Right lobe of liver (tissue), 6 donors: ENCODE results near the gene CSK. TPM values are rescaled to one million over a fixed set of nuclear protein-coding genes. Genes with fewer than 3 reads are reported as not detected.

Experiments used
- ATAC-seq, 4 donors: fragments of 200-7000 bp; cut with Tn5 transposase; one replicate each; pipeline ENCODE4 v1.9.1; 2020; ENCODE audit warnings: mild to moderate bottlenecking in 4 of 4, moderate library complexity in 4 of 4
- DNase-seq, 3 donors: peaks; one replicate each; pipeline ENCODE4 v3.0.0-alpha.2; 2020
- H3K27ac ChIP-seq, 3 donors: fragments of 200-600 bp; one replicate each; pipeline ENCODE4 v1.8.0; 2022
- H3K27me3 ChIP-seq, 2 donors: fragments of 200-600 bp; one replicate each; pipeline ENCODE4 v1.8.0; 2022
- H3K36me3 ChIP-seq, 4 donors: fragments of 200-600 bp; sonication (generic) in 1 of 4; one replicate each; pipeline versions ENCODE4 v1.5.1 to v1.8.0; 2017 to 2022; ENCODE audit warnings: control low read depth in 1 of 4
- H3K4me1 ChIP-seq, 4 donors: fragments of 200-600 bp; sonication (generic) in 1 of 4; one replicate each; pipeline versions ENCODE4 v1.5.1 to v1.8.0; 2017 to 2022; ENCODE audit warnings: control low read depth in 1 of 4
- H3K4me3 ChIP-seq, 3 donors: fragments of 200-600 bp; one replicate each; pipeline ENCODE4 v1.8.0; 2022
- H3K9me3 ChIP-seq, 4 donors: fragments of 200-600 bp; sonication (generic) in 1 of 4; one replicate each; pipeline versions ENCODE4 v1.5.1 to v1.8.0; 2017 to 2022; ENCODE audit warnings: control low read depth in 1 of 4
- POLR2A ChIP-seq: fragments of 450-650 bp; IDR thresholded peaks from one replicate; pipeline ENCODE4 v1.6.1; 2017; ENCODE audit warnings: antibody characterized with exemption, mild to moderate bottlenecking
- WGBS: methylation state at CpG from one replicate; pipeline ENCODE4 v1.1.6; 2018; ENCODE audit warnings: low coverage, low lambda C conversion rate; ENCODE audit not compliant: insufficient coverage; ENCODE audit errors: missing lambda C conversion rate; 5-methylcytosine and 5-hydroxymethylcytosine counted together
- intact Hi-C, 2 donors: fragments of 100-400 bp; cut with DNase I; formaldehyde crosslinking; loops; one replicate each; pipeline versions ENCODE4 v1.11.2 to v1.14.1; 2022
- total RNA-seq, 6 experiments: library from RNA; depleted of rRNA in 2 of 6; stranded (reverse); fragments of >200 nt in 2 of 6; fragmentation: NEBNext Ultra II Directional in 3 of 6; extraction: Animal tissue kit (Norgen Biotek cat#: 25700) in 3 of 6; gene quantifications; one replicate each; pipeline versions ENCODE4 v1.1.0 to v1.2.4, GENCODE V29; 2016 to 2023
- TF ChIP-seq, protein P1 (sequence below), 4 donors: fragments of 200-600 bp in 3 of 4; fragments of 450-650 bp in 1 of 4; IDR thresholded peaks; one replicate each; pipeline versions ENCODE4 v1.5.1 to v1.8.0; 2016 to 2022; ENCODE audit warnings: antibody characterized with exemption in 4 of 4, mild to moderate bottlenecking in 2 of 4
- donor health status: DM: no; HTN: yes; CAD: no.
- donor health status: DM: no; HTN: no; CAD: no.
- donor health status: DM: no; HTN: no; CAD: no.
- donor health status: DM: no; HTN: yes; CAD: no.
- donor health status: DM: no; HTN: yes; CAD: no.

CSK gene
- total RNA-seq, 6 experiments from 2014 or later: 22.2 to 50.9 (median 32.7) TPM

DNA sequence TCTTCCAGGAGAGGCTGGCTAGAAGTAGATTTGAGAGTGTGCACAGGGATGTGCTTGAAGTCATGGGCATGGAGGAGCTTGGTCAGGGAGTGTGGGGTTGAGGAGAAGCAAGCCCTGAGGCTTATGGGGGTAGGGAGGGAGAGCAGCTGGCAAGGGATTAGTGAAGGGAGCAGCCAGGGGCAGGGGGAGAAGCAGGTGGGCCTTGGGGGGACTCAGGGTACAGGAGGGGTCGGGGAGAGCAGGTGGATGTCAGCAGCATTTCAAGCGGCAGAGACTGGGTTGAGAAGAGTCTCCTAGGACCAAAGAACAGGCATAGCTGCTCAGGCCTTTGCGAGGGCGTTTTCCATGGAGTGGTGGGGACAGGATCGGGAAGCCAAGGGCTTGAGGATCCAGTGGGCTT, 27.4 kb downstream of the CSK start:
- Histone ChIP-seq H3K4me3 (no peak overlapping the region), H3K27ac (no peak overlapping the region), H3K4me1 (peaks cover 0 to 9% (median 0%) of the 10 kb centered on the region in 4 donors), H3K9me3 (no peaks in the 10 kb centered on the region), H3K36me3 (no peaks in the 10 kb centered on the region), H3K27me3 (no peaks in the 10 kb centered on the region)
- 73% methylated on average over 2 of the region's 5 CpGs for WGBS
- ATAC-seq: no peak
- no peak for TF ChIP-seq POLR2A
- TF ChIP-seq, protein P1, sequence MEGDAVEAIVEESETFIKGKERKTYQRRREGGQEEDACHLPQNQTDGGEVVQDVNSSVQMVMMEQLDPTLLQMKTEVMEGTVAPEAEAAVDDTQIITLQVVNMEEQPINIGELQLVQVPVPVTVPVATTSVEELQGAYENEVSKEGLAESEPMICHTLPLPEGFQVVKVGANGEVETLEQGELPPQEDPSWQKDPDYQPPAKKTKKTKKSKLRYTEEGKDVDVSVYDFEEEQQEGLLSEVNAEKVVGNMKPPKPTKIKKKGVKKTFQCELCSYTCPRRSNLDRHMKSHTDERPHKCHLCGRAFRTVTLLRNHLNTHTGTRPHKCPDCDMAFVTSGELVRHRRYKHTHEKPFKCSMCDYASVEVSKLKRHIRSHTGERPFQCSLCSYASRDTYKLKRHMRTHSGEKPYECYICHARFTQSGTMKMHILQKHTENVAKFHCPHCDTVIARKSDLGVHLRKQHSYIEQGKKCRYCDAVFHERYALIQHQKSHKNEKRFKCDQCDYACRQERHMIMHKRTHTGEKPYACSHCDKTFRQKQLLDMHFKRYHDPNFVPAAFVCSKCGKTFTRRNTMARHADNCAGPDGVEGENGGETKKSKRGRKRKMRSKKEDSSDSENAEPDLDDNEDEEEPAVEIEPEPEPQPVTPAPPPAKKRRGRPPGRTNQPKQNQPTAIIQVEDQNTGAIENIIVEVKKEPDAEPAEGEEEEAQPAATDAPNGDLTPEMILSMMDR (IDR thresholded peaks at IDR 0.05): no peak
- intact Hi-C loops: no loop called here
- peak in 1 of 3 donors; percentile 9 for DNase-seq

GRCh38 chr15:74809956-74810355, 28.1 kb downstream of the CSK start:
- no peaks in the 10 kb centered on the region for H3K9me3 ChIP-seq
- no peak for TF ChIP-seq POLR2A
- TF ChIP-seq, protein P1 (IDR thresholded peaks at IDR 0.05): no peak
- H3K4me3 ChIP-seq: no peak overlapping the region
- H3K4me1 ChIP-seq: peaks cover 0 to 14% (median 0%) of the 10 kb centered on the region in 4 donors
- 89% methylated on average over 3 of the region's 3 CpGs for WGBS
- no peak for DNase-seq
- ATAC-seq: no peak
- intact Hi-C loops: no loop called here
- no peak overlapping the region for H3K27ac ChIP-seq
- H3K27me3 ChIP-seq: no peaks in the 10 kb centered on the region
- no peaks in the 10 kb centered on the region for H3K36me3 ChIP-seq

- H3K27ac ChIP-seq: no peak within 1 kb of the TSS
- intact Hi-C loops: no loop called here
These were observed 30.7 kb downstream of the CSK start, which contains the start of gene LMAN1L for GRCh38 chr15:74812533-74812932. TSS of gene LMAN1L (plus strand) at chr15:74812835. CDS start at chr15:74812855, 20 bp downstream.

GRCh38 chr15:74815121-74815934, 33.4 kb downstream of the CSK start:
- WGBS: 52% methylated on average over 8 of the region's 10 CpGs
- Histone ChIP-seq H3K9me3 (no peaks in the 10 kb centered on the region), H3K27ac (peak overlapping the region in 1 of 3 donors; percentile 54), H3K4me1 (peaks cover 0 to 10% (median 0%) of the 10 kb centered on the region in 4 donors), H3K27me3 (no peaks in the 10 kb centered on the region), H3K4me3 (no peak overlapping the region), H3K36me3 (no peaks in the 10 kb centered on the region)
- DNase-seq (peak; percentile 76 to 87 (median 83)), ATAC-seq (peak; percentile 68 to 87 (median 74))
- intact Hi-C loops: no loop called here
- no peak for TF ChIP-seq POLR2A

More at GRCh38 chr15:74812533-74812932, 30.7 kb downstream of the CSK start, which contains the start of gene LMAN1L:
- TF ChIP-seq, protein P1 (IDR thresholded peaks at IDR 0.05): no peak
- no peak for TF ChIP-seq POLR2A
- Histone ChIP-seq H3K36me3 (no peaks in the 10 kb centered on the region), H3K9me3 (no peaks in the 10 kb centered on the region), H3K4me3 (no peak within 1 kb of the TSS), H3K27me3 (no peaks in the 10 kb centered on the region), H3K4me1 (peaks cover 0 to 15% (median 0%) of the 10 kb centered on the region in 4 donors)
- 43% methylated on average over 1 of the region's 12 CpGs for WGBS
- no peak for ATAC-seq
- peak in 1 of 3 donors; percentile 12 for DNase-seq

GRCh38 chr15:74815961-74816360, 34.1 kb downstream of the CSK start:
- intact Hi-C loops: no loop called here
- Histone ChIP-seq H3K4me1 (peaks cover 0 to 10% (median 0%) of the 10 kb centered on the region in 4 donors), H3K27ac (no peak overlapping the region), H3K4me3 (no peak overlapping the region), H3K27me3 (no peaks in the 10 kb centered on the region), H3K36me3 (no peaks in the 10 kb centered on the region), H3K9me3 (no peaks in the 10 kb centered on the region)
- ATAC-seq: no peak
- no peak for TF ChIP-seq POLR2A
- TF ChIP-seq, protein P1 (IDR thresholded peaks at IDR 0.05): no peak
- 89% methylated on average over 3 of the region's 15 CpGs for WGBS
- DNase-seq: no peak
